Hepatocyte (in vitro differentiated cells): Measurements from ENCODE around the gene SKIC2. TPM values are rescaled to one million over a fixed set of nuclear protein-coding genes. Genes with fewer than 3 reads are reported as not detected.

Experiments
- DNase-seq: peaks from one replicate; pipeline ENCODE4 v3.0.0-alpha.2; 2016; ENCODE audit warnings: low spot score
- H2AFZ ChIP-seq: fragments of 200-600 bp; sonication (generic); 2 replicates; pipeline ENCODE4 v1.6.0; 2016; ENCODE audit warnings: antibody characterized with exemption, mild to moderate bottlenecking
- H3K27ac ChIP-seq: fragments of 200-600 bp; sonication (generic); 2 replicates; pipeline ENCODE4 v1.5.1; 2016; ENCODE audit warnings: mild to moderate bottlenecking
- H3K27me3 ChIP-seq: fragments of 200-600 bp; sonication (generic); 2 replicates; pipeline ENCODE4 v1.6.1; 2016
- H3K36me3 ChIP-seq: fragments of 200-600 bp; sonication (generic); replicated peaks from 2 replicates; pipeline ENCODE4 v1.5.1; 2016; ENCODE audit warnings: low read depth; ENCODE audit not compliant: insufficient read depth
- H3K4me1 ChIP-seq: fragments of 200-600 bp; sonication (generic); 2 replicates; pipeline ENCODE4 v1.5.1; 2016; ENCODE audit warnings: mild to moderate bottlenecking, moderate library complexity; ENCODE audit not compliant: insufficient read depth
- H3K4me2 ChIP-seq: fragments of 200-600 bp; sonication (generic); 2 replicates; pipeline ENCODE4 v1.6.0; 2016
- H3K4me3 ChIP-seq: fragments of 200-600 bp; sonication (generic); 2 replicates; pipeline ENCODE4 v1.5.1; 2016; ENCODE audit warnings: mild to moderate bottlenecking
- H3K79me2 ChIP-seq: fragments of 200-600 bp; sonication (generic); 2 replicates; pipeline ENCODE4 v1.6.0; 2017; ENCODE audit warnings: mild to moderate bottlenecking
- H3K9me2 ChIP-seq: fragments of 200-600 bp; sonication (generic); replicated peaks from 2 replicates; pipeline ENCODE4 v1.6.0; 2017; ENCODE audit warnings: mild to moderate bottlenecking; ENCODE audit not compliant: insufficient read depth
- H3K9me3 ChIP-seq: fragments of 200-600 bp; sonication (generic); 2 replicates; pipeline ENCODE4 v1.5.1; 2016; ENCODE audit warnings: low read depth, mild to moderate bottlenecking
- H4K20me1 ChIP-seq: fragments of 200-600 bp; sonication (generic); 2 replicates; pipeline ENCODE4 v1.6.0; 2016; ENCODE audit warnings: mild to moderate bottlenecking; ENCODE audit not compliant: insufficient read depth, poor library complexity, severe bottlenecking
- EZH2 ChIP-seq: fragments of 200-600 bp; sonication (generic); IDR thresholded peaks from 2 replicates; pipeline ENCODE4 v1.6.1; 2016; ENCODE audit warnings: antibody characterized with exemption, mild to moderate bottlenecking, borderline replicate concordance
- EZH2phosphoT487 ChIP-seq: fragments of 200-600 bp; sonication (generic); IDR thresholded peaks from one replicate; pipeline ENCODE4 v1.6.1; 2018; ENCODE audit warnings: antibody characterized with exemption, mild to moderate bottlenecking, low read depth, moderate library complexity; ENCODE audit not compliant: unreplicated experiment, severe bottlenecking
- WGBS: methylation state at CpG from one replicate; pipeline ENCODE4 v1.1.6; 2016; ENCODE audit warnings: low lambda C conversion rate; ENCODE audit errors: missing lambda C conversion rate; 5-methylcytosine and 5-hydroxymethylcytosine counted together
- polyA plus RNA-seq: library from polyadenylated mRNA; unstranded; fragments of >200 nt; fragmentation: Nextera tagmentation; extraction: Ambion mirVana; gene quantifications from 2 replicates; pipeline ENCODE4 v1.2.1, GENCODE V29; 2016
- total RNA-seq: library from RNA; depleted of rRNA; stranded (reverse); fragments of >200 nt; gene quantifications from 2 replicates; pipeline ENCODE4 v1.2.3, GENCODE V29; 2014
- TF ChIP-seq, protein P1 (sequence below): fragments of 200-600 bp; sonication (generic); IDR thresholded peaks from 2 replicates; pipeline ENCODE4 v1.5.1; 2016; ENCODE audit warnings: antibody characterized with exemption, mild to moderate bottlenecking; ENCODE audit not compliant: poor library complexity

SKIC2 gene
- total and polyA plus RNA-seq, 2 experiments from 2014 or later: 53.2 to 64.3 TPM

GRCh38 chr6:31969712-31970603 is 11.0 kb downstream of the SKIC2 start:
- Histone ChIP-seq H3K4me2 (peak overlapping the region; percentile 92), H3K79me2 (peaks cover 36% of the 10 kb centered on the region), H3K27ac (peak overlapping the region; percentile 40), H3K36me3 (no peaks in the 10 kb centered on the region), H3K27me3 (no peaks in the 10 kb centered on the region), H3K9me2 (no peaks in the 10 kb centered on the region), H3K4me1 (peaks cover 19% of the 10 kb centered on the region), H3K4me3 (no peak overlapping the region), H2AFZ (no peak overlapping the region), H4K20me1 (no peaks in the 10 kb centered on the region), H3K9me3 (no peaks in the 10 kb centered on the region)
- 88% methylated on average over 17 of the region's 17 CpGs for WGBS
- TF ChIP-seq EZH2 (no peak), EZH2phosphoT487 (no peak)
- TF ChIP-seq, protein P1, sequence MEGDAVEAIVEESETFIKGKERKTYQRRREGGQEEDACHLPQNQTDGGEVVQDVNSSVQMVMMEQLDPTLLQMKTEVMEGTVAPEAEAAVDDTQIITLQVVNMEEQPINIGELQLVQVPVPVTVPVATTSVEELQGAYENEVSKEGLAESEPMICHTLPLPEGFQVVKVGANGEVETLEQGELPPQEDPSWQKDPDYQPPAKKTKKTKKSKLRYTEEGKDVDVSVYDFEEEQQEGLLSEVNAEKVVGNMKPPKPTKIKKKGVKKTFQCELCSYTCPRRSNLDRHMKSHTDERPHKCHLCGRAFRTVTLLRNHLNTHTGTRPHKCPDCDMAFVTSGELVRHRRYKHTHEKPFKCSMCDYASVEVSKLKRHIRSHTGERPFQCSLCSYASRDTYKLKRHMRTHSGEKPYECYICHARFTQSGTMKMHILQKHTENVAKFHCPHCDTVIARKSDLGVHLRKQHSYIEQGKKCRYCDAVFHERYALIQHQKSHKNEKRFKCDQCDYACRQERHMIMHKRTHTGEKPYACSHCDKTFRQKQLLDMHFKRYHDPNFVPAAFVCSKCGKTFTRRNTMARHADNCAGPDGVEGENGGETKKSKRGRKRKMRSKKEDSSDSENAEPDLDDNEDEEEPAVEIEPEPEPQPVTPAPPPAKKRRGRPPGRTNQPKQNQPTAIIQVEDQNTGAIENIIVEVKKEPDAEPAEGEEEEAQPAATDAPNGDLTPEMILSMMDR: no peak
- DNase-seq: no peak

- no peaks in the 10 kb centered on the region for H3K36me3 ChIP-seq
- DNase-seq: no peak
- H3K4me1 ChIP-seq: peaks cover 19% of the 10 kb centered on the region
- H3K9me2 ChIP-seq: no peaks in the 10 kb centered on the region
- H3K4me3 ChIP-seq: no peak overlapping the region
- no peak overlapping the region for H2AFZ ChIP-seq
- no peaks in the 10 kb centered on the region for H3K27me3 ChIP-seq
- H3K4me2 ChIP-seq: peak overlapping the region; percentile 92
- no peak for TF ChIP-seq EZH2phosphoT487
- TF ChIP-seq, protein P1: no peak
- no peak for TF ChIP-seq EZH2
- H3K9me3 ChIP-seq: no peaks in the 10 kb centered on the region
- no peaks in the 10 kb centered on the region for H4K20me1 ChIP-seq
- WGBS: 94% methylated on average over 18 of the region's 18 CpGs
- H3K27ac ChIP-seq: peak overlapping the region; percentile 95
- peaks cover 36% of the 10 kb centered on the region for H3K79me2 ChIP-seq
Observed at GRCh38 chr6:31970604-31971271, 11.8 kb downstream of the SKIC2 start.

GRCh38 chr6:31971279-31971992 is 12.5 kb downstream of the SKIC2 start:
- 61% methylated on average over 29 of the region's 29 CpGs for WGBS
- peak overlapping the region; percentile 7 for H2AFZ ChIP-seq

More at GRCh38 chr6:31971279-31971992, 12.5 kb downstream of the SKIC2 start:
- Histone ChIP-seq H3K27ac (peak overlapping the region; percentile 95), H3K4me1 (peaks cover 19% of the 10 kb centered on the region), H3K36me3 (no peaks in the 10 kb centered on the region), H3K9me3 (no peaks in the 10 kb centered on the region), H3K79me2 (peaks cover 36% of the 10 kb centered on the region), H3K27me3 (no peaks in the 10 kb centered on the region), H3K4me3 (peak overlapping the region; percentile 58), H4K20me1 (no peaks in the 10 kb centered on the region), H3K9me2 (no peaks in the 10 kb centered on the region), H3K4me2 (peak overlapping the region; percentile 92)
- no peak for DNase-seq
- TF ChIP-seq EZH2 (no peak), EZH2phosphoT487 (no peak)
- TF ChIP-seq, protein P1: no peak
